Esophagus mucosa (tissue), 1 donor: ENCODE measurements around the gene BAIAP2L1. TPM values are rescaled to one million over a fixed set of nuclear protein-coding genes. Genes with fewer than 3 reads are reported as not detected.
"Not testable (repeated sequence)": the region's sequence is repeated elsewhere in the genome, so short reads cannot be mapped to it uniquely, and the experiment has no call there.

Source experiments
- ATAC-seq: fragments of 200-7000 bp; cut with Tn5 transposase; one replicate; pipeline ENCODE4 v1.9.1; 2020
- total RNA-seq: library from RNA; stranded (reverse); gene quantifications from one replicate; pipeline ENCODE4 v1.2.4, GENCODE V29; 2023
- donor health status: DM: yes; HTN: yes; CAD: no.

BAIAP2L1 gene, protein sequence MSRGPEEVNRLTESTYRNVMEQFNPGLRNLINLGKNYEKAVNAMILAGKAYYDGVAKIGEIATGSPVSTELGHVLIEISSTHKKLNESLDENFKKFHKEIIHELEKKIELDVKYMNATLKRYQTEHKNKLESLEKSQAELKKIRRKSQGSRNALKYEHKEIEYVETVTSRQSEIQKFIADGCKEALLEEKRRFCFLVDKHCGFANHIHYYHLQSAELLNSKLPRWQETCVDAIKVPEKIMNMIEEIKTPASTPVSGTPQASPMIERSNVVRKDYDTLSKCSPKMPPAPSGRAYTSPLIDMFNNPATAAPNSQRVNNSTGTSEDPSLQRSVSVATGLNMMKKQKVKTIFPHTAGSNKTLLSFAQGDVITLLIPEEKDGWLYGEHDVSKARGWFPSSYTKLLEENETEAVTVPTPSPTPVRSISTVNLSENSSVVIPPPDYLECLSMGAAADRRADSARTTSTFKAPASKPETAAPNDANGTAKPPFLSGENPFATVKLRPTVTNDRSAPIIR
- 30.6 TPM for total RNA-seq

DNA sequence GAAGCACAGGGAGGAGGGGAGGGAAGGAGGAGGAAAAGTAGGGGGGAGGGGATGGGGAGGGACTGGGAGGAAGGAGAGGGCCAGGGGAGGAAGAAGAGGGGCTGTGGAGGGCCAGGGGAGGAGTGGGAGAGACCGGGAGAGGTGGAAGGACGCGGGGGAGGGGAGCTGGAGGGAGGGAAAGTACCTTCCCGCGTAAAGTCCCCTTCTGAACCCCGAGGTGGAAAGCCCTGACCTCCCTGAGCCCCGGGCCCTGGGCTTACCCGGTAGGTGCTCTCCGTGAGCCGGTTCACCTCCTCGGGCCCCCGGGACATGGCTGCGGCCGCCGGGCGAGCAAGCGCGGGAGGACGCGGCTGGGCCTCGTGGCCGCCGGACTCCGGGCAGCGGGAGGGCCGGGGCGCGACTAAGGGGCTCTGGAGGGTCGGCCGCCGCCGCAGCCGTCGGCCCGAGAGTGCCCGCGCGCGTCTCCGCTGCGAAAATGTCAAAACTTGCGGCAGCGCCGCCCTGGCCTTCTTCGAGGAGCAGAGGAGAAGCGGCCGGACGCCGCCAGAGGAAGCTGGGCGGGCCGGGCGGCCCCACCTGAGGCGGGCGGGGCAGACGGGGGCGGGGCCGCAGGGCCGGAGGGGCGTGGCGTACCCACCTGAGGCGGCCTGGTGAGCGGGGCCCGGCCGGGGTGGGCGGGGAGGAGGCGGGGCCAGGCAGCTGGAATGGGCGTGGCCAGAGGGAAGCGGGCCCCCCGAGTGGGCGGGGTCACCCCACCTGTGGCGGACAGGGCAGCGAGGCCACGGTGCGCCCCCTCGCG, at the start of gene BAIAP2L1:
BAIAP2L1 (minus strand) TSS at position 549 of the 799 bp plus-strand sequence; CDS start at position 311, 238 bp downstream.
- ATAC-seq: peak; percentile 100

GRCh38 chr7:98448766-98449165, 47.9 kb upstream of the BAIAP2L1 start:
- no peak for ATAC-seq

DNA sequence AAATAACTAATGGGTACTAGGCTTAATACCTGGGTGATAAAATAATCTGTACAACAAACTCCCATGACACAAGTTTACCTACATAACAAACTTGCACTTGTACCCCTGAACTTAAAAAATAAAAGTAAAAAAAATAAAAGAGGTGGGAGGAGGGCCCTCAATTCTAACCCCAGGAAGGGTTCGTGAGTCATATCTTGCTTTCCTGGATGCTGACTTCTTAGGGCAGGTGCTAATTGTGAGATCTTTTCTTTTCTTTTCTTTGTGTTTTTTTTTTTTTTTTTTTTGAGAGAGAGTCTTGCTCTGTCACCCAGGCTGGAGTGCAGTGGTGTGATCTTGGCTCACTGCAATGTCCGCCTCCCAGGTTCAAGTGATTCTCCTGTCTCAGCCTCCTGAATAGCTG, 40.1 kb upstream of the BAIAP2L1 start:
- ATAC-seq: not testable (repeated sequence)

DNA sequence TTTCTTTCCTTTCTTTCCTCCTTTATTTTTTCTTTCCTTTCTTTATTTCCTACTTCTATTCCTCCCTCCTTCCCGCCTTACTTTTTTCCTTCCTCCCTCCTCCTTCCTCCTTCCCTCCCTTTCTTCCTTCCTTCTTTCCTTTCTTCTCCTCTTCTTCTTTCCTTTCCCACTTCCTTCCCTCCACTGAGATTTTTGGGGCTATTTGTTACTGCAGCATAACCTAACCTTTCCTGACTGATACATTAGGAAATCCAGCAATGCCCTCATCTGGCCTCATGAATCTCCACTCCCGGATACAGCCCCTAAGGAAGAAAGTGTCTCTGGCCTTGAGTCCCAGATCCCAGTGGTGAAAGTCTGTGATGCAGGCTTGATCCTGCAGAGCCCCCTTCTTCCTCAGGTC, 38.6 kb upstream of the BAIAP2L1 start:
- ATAC-seq: no peak

- ATAC-seq: no peak
Measured at GRCh38 chr7:98434087-98434486, 33.2 kb upstream of the BAIAP2L1 start.

DNA sequence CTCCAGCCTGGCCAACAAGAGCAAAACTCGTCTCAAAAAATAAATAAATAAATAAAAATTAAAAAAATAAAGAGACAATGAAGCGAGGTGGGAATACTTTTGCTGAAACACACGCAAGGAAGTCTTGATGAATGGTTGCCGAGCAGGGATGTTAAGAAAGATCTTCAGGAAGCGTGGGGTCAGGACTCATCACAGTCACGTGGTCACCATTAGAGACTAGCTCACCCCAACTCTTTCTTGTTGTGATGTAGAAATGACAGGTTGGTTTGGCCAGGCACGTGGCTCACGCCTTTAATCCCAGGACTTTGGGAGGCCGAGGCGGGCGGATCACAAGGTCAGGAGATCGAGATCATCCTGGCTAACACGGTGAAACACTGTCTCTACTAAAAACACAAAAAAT, 28.9 kb upstream of the BAIAP2L1 start:
- ATAC-seq: no peak

GRCh38 chr7:98423043-98423442, 22.2 kb upstream of the BAIAP2L1 start:
- no peak for ATAC-seq

DNA sequence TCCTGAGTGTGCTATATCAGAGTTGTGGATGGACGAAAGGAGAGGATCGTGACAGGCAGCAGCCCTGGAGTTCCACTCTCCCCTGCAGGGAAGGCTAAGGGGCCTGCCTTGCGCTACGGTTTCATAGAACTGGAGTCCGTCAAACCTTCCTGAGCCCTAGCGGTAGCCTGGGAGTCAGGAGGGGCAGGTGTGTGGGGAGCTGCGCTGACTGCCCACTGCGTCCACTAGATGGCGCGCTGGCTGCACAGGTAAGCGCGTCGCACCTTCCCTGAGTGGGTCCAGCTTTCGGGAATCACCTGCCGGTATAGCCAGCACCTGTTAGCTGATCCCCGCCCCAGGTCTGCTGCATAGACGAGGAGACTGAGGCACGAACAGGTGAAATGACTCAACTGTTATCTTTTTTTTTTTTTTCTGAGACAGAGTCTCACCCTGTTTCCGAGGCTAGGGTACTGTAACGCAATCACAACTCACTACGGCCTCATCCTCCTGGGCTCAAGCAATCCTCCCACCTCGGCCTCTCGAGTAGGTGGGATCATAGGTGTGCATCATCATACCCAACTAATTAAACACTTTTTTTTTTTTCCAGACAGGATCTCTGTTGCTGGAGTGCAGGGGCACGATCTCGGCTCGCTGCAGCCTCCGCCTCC, 20.2 kb upstream of the BAIAP2L1 start:
- peak; percentile 78 for ATAC-seq

DNA sequence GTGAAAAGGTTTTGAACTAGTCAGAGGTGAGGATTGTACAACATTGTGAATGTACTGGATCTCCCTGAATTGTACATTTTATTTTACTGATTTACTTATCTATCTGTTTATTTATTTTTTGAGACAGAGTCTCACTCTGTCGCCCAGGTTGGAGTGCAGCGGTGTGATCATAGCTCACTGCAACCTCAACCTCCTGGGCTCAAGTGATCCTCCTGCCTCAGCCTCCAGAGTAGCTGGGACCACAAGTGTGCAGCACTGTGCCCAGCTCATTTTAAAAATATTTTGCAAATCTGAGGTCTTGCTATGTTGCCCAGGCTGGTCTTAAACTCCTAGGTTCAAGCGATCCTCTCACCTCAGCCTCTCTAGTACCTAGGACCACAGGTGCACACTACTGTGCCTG, 19.1 kb upstream of the BAIAP2L1 start:
- not testable (repeated sequence) for ATAC-seq

- ATAC-seq: not testable (repeated sequence)
Measured at GRCh38 chr7:98419316-98419691, 18.4 kb upstream of the BAIAP2L1 start.

DNA sequence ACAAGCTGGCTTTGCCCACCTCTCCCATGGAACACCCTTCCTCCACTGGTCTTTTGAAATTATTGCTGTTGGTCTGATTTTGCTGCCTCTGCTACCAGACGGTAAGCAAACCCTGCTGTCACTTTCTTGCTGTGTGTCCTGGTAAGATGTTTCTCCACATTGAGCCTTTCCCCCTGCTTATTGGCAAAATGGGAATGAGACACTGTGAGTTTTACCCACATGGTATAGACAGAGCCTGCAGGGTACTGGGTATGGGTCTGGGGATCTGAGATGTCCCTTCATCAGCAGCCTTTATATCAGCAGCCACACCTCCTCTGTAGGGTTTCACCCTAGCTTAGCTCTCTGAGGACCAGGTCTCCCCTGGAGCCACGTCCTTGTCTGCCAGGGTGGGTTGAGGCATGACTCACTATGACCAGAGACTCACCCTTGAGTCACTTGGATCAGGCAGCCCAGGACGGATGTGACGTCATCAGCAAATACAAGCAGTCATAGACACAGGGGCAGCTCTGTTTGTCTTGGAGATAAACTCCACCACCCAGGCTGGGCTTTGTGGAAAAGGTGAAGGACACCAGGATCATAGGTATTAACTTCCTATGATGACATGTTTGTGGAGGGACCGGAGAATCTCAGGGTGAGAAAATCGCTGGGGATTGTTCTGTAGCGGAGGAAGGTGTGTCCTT, 17.9 kb upstream of the BAIAP2L1 start:
- ATAC-seq: peak; percentile 95

- ATAC-seq: peak; percentile 14
Measured at GRCh38 chr7:98418271-98418635, 17.4 kb upstream of the BAIAP2L1 start.

- ATAC-seq: peak; percentile 22
Measured at GRCh38 chr7:98417604-98418270, 16.8 kb upstream of the BAIAP2L1 start.

- ATAC-seq: no peak
Measured at GRCh38 chr7:98414205-98414900, 13.5 kb upstream of the BAIAP2L1 start.

DNA sequence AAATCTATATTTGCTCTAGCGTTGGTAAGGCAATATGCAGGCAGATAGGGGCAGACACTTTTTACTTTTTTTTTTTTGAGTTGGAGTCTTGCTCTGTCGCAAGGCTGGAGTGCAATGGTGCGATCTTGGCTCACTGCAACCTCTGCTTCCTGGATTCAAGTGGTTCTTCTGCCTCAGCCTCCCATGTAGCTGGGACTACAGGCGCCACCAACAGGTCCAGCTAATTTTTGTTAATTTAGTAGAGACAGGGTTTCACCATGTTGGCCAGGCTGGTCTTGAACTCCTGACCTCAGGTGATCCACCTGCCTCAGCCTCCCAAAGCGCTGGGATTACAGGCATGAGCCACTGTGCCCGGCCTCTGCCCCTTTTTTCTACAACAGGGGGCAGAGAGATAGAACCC, 12.8 kb upstream of the BAIAP2L1 start:
- not testable (repeated sequence) for ATAC-seq

DNA sequence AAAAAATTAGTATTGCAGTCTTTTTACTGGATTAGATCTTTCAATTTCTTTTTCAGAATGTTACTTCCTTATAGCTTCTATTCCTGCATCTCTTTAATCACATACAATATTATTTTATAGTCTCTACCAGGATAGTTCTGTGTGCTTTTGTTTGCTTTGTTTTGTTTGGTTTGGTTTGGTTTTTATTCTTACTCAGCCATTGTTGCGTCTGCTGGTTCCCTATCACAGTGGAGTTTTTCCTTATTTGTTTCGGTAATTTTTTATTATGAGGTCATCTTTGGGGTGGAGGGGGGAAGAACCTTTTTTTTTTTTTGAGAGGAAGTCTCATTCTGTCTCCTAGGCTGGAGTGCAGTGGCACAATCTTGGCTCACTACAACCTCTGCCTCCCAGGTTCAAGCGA, 9.0 kb upstream of the BAIAP2L1 start:
- no peak for ATAC-seq

- not testable (repeated sequence) for ATAC-seq
Measured at GRCh38 chr7:98408146-98408545, 7.3 kb upstream of the BAIAP2L1 start.

GRCh38 chr7:98406827-98407226, 5.9 kb upstream of the BAIAP2L1 start:
- no peak for ATAC-seq

DNA sequence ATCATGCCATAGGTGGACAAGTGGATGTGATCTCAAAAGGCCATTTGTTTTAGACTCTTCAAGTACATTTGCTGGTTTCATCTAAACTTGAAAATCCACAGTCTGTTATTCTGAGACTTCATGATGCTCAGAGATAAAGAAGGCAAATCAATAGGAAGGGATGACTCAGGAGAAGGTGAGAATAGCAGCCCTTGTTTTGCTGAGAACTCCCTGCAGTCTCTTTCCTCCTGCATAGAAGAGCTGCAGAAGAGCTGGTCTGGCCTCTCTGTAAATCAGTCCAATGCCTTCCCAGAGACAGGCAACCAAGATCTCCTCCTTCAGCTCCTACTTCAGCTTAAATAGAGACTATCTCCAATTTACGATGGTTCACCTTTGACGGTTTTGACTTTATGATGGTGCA, 4.0 kb upstream of the BAIAP2L1 start:
- ATAC-seq: no peak

DNA sequence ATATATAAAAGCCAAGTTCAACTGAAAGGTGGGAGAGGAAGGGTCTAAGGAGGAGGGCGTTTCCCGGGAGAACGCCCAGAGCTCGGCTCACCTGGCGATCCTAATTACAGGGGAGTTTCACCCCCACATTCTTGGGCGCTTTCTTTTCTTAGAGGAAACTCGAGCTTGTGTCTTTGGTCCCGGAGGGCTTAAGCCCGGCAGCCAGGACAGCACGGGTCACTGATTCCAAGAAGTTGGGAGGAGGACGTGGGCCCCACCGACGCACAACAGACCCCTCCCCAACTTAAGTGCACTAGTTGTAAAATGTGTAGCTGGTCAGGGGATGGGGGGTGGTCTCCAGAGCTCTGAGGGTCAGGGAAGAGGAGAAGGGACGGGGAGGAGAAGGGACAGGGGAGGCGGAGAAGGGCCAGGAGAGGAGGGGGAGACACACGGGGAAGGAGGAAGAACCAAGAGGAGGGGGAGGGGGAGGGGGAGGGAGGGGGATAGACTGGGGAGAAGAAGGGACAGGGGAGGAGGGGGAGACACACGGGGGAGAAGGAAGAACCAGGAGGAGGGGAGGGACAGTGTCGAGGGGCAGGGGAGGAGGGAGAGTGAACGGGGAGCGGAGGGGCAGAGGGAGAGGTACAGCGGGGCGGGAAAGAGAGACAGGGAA, 874 bp downstream of the BAIAP2L1 start:
- no peak for ATAC-seq

- no peak for ATAC-seq
Measured at GRCh38 chr7:98399462-98399861, 1.4 kb downstream of the BAIAP2L1 start.
